ENCODE measurements around the gene SORT1. TPM values are rescaled to one million over a fixed set of nuclear protein-coding genes. Genes with fewer than 3 reads are reported as not detected.

SORT1 gene
- total RNA-seq, 1 experiment from 2014 or later, result 9.2 TPM

DNA sequence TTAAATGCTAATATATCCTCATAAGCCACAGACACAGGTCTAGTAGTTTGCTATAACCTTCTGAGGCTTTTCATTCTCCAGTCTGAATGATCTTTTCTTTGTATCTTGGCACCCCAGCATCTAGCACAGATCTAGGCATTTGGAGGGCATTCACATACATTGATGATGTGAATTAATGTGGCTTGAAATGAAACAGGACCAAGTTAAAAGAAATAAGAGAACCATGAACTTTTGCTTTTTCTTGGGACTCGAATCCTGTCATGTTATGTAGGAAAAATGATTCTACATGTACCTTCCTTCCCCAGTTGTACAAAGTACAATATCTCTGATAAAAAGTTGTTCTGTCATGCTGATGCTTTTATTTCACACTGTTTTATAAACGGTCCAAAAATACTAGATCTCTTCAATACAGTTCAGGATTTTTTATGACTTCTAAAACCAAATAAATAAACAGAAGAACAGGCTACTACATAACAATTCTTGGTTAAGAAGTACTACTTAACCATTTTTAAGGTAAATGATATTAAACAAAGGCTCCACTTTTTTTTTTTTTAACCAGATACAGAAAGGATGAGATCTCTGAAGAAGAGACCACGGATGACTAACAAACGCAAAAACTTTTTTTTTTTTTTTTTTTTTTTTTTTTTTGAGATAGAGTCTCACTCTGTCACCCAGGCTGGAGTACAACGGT, 3.0 kb downstream of the SORT1 start:
- no TSS peak for BruUV-seq (replicated peaks)
- no peaks in the 10 kb centered on the region for H3K9me3 ChIP-seq (ENCODE audit: low read length)
- DNase-seq, result no peak
- intact Hi-C loops (cut with micrococcal nuclease), result loop anchor here (5.0 kb wide), 3 partner anchors 32 to 297 kb away; no protein-coding TSS in a partner anchor
- H3K4me2 ChIP-seq (ENCODE audit: low read length), result no peak overlapping the region
- no peaks in the 10 kb centered on the region for H3K36me3 ChIP-seq (ENCODE audit: low read depth, low read length)
- ATAC-seq, result no peak
- no peaks in the 10 kb centered on the region for H4K20me1 ChIP-seq (ENCODE audit: low read length)
- no peak overlapping the region for H3K27ac ChIP-seq (ENCODE audit: low read length)
- H3K27me3 ChIP-seq (ENCODE audit: low read length), result no peaks in the 10 kb centered on the region
- no peaks in the 10 kb centered on the region for H3K9me2 ChIP-seq (replicated peaks; ENCODE audit: low read length)
- H3K9ac ChIP-seq (ENCODE audit: low read length), result no peak overlapping the region
- ChIA-PET POLR2A (ENCODE audit: unreplicated experiment) (interaction anchor here (0.6 kb wide), 1 partner anchor 224 kb away, joined by 4 read pairs; the partner anchor contains the start of gene GNAT2), CTCF (no interaction called here)
- H2AFZ ChIP-seq (ENCODE audit: low read length), result no peak overlapping the region
- no peak overlapping the region for H3K4me3 ChIP-seq (ENCODE audit: low read length)
- H3K79me2 ChIP-seq (ENCODE audit: low read length), result peaks cover 49% of the 10 kb centered on the region
- no peak for TF ChIP-seq EZH2phosphoT487 (IDR thresholded peaks at IDR 0.05; ENCODE audit: borderline replicate concordance, low read length)
- TF ChIP-seq, protein P1, sequence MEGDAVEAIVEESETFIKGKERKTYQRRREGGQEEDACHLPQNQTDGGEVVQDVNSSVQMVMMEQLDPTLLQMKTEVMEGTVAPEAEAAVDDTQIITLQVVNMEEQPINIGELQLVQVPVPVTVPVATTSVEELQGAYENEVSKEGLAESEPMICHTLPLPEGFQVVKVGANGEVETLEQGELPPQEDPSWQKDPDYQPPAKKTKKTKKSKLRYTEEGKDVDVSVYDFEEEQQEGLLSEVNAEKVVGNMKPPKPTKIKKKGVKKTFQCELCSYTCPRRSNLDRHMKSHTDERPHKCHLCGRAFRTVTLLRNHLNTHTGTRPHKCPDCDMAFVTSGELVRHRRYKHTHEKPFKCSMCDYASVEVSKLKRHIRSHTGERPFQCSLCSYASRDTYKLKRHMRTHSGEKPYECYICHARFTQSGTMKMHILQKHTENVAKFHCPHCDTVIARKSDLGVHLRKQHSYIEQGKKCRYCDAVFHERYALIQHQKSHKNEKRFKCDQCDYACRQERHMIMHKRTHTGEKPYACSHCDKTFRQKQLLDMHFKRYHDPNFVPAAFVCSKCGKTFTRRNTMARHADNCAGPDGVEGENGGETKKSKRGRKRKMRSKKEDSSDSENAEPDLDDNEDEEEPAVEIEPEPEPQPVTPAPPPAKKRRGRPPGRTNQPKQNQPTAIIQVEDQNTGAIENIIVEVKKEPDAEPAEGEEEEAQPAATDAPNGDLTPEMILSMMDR (conservative IDR thresholded peaks at IDR 0.05; ENCODE audit: low read depth, low read length), result no peak
- TF ChIP-seq EZH2 (IDR thresholded peaks at IDR 0.05; ENCODE audit: low read length, unreplicated experiment), result no peak
- H3K4me1 ChIP-seq (ENCODE audit: insufficient read depth, low read length), result peaks cover 50% of the 10 kb centered on the region
- H3F3A ChIP-seq (ENCODE audit: low read length, unreplicated experiment), result no peaks in the 10 kb centered on the region

DNA sequence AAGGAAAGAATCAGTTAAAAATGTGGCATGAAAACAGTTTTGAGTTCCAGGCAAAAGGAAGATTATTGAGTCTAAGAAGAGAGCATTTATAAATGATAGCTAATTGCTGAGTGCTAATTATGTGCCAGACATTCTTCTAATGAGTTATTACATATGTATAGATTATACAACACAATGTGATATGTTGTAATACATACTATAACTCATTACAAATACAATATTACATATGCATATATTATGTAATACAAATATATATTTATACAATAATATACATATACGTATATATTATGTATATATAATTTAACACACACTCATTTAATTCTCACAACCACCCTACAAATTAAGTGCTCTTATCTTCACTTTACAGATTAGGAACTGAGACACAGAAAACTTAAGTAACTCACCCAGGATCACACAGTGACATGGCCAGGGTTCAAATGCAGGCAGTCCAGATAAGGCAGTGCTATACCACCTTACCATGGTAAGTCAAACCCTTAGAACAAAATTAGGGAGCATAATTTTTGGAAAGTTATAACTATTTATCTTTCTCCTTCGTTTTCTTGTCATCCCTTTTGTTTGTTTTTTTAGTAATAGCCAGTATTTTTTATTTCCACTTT, 4.0 kb downstream of the SORT1 start:
- peaks cover 57% of the 10 kb centered on the region for H3K79me2 ChIP-seq (ENCODE audit: low read length)
- ATAC-seq (no peak), DNase-seq (no peak)
- H3K9me3 ChIP-seq (ENCODE audit: low read length), result no peaks in the 10 kb centered on the region
- POLR2A ChIA-PET (ENCODE audit: unreplicated experiment), result interaction anchor here (0.6 kb wide), 1 partner anchor 225 kb away, joined by 4 read pairs; the partner anchor contains the start of gene GNAT2
- H3K4me3 ChIP-seq (ENCODE audit: low read length), result no peak overlapping the region
- BruUV-seq (replicated peaks), result no TSS peak
- H3K9ac ChIP-seq (ENCODE audit: low read length), result no peak overlapping the region
- no peak for TF ChIP-seq EZH2 (IDR thresholded peaks at IDR 0.05; ENCODE audit: low read length, unreplicated experiment)
- TF ChIP-seq, protein P1 (conservative IDR thresholded peaks at IDR 0.05; ENCODE audit: low read depth, low read length), result no peak
- TF ChIP-seq EZH2phosphoT487 (IDR thresholded peaks at IDR 0.05; ENCODE audit: borderline replicate concordance, low read length), result no peak
- CTCF ChIA-PET, result no interaction called here
- intact Hi-C loops (cut with micrococcal nuclease), result loop anchor here (5.0 kb wide), 1 partner anchor 41 kb away; no protein-coding TSS in a partner anchor
- H3K27ac ChIP-seq (ENCODE audit: low read length), result no peak overlapping the region
- peaks cover 45% of the 10 kb centered on the region for H3K4me1 ChIP-seq (ENCODE audit: insufficient read depth, low read length)
- H3K27me3 ChIP-seq (ENCODE audit: low read length), result no peaks in the 10 kb centered on the region
- H3F3A ChIP-seq (ENCODE audit: low read length, unreplicated experiment), result no peaks in the 10 kb centered on the region
- no peaks in the 10 kb centered on the region for H4K20me1 ChIP-seq (ENCODE audit: low read length)
- no peaks in the 10 kb centered on the region for H3K9me2 ChIP-seq (replicated peaks; ENCODE audit: low read length)
- H3K36me3 ChIP-seq (ENCODE audit: low read depth, low read length), result no peaks in the 10 kb centered on the region
- H2AFZ ChIP-seq (ENCODE audit: low read length), result peak overlapping the region; percentile 74; the same call in 1 of the 2 replicates
- H3K4me2 ChIP-seq (ENCODE audit: low read length), result peak overlapping the region; percentile 63
